HCT116 (cell line): ENCODE results near the gene TNFAIP3.

Experiments
- CEBPB ChIP-seq: IDR thresholded peaks from 2 replicates; pipeline ENCODE4 v1.6.1; 2012; ENCODE audit warnings: low read depth
- CTCF ChIP-seq, 3 experiments: fragments of 200-600 bp in 1 of 3; sonication (generic) in 1 of 3; IDR thresholded peaks in 2 of 3; conservative IDR thresholded peaks in 1 of 3; 2 replicates each; pipeline ENCODE4 v1.5.1; 2012 to 2017; ENCODE audit warnings: low read depth in 2 of 3, low read length in 2 of 3, antibody characterized with exemption in 1 of 3, borderline replicate concordance in 1 of 3, control low read depth in 1 of 3, mild to moderate bottlenecking in 1 of 3, mixed read lengths in 1 of 3, mixed run types in 1 of 3, moderate library complexity in 1 of 3; ENCODE audit not compliant: insufficient read depth in 1 of 3
- EZH2phosphoT487 ChIP-seq: fragments of 200-600 bp; IDR thresholded peaks from 2 replicates; pipeline ENCODE4 v1.6.1; 2018; ENCODE audit warnings: antibody characterized with exemption, borderline replicate concordance
- MAX ChIP-seq: IDR thresholded peaks from 2 replicates; pipeline ENCODE4 v1.6.1; 2012
- POLR2A ChIP-seq: IDR thresholded peaks from 2 replicates; pipeline ENCODE4 v1.7.0; 2011; ENCODE audit warnings: borderline replicate concordance; ENCODE audit not compliant: insufficient read depth, insufficient read length; ENCODE audit errors: extremely low read depth
- POLR2AphosphoS5 ChIP-seq: IDR thresholded peaks from 2 replicates; pipeline ENCODE4 v1.6.1; 2011; ENCODE audit warnings: mild to moderate bottlenecking, low read depth, low read length, moderate library complexity
- REST ChIP-seq: IDR thresholded peaks from 2 replicates; pipeline ENCODE4 v1.6.1; 2012; ENCODE audit warnings: low read depth
- SIN3A ChIP-seq: IDR thresholded peaks from 2 replicates; pipeline ENCODE4 v1.6.1; 2012; ENCODE audit warnings: low read depth

- TF ChIP-seq CEBPB, result no peak
- no peak for TF ChIP-seq CTCF (IDR thresholded peaks at IDR 0.05 in 2 of 3, conservative IDR thresholded peaks at IDR 0.05 in 1 of 3; ENCODE audit: borderline replicate concordance in 1 of 3, insufficient read depth in 1 of 3, low read depth in 2 of 3, low read length in 2 of 3)
- no peak for TF ChIP-seq POLR2A
- no peak for TF ChIP-seq EZH2phosphoT487
- TF ChIP-seq POLR2AphosphoS5, result no peak
- TF ChIP-seq MAX, result no peak
- no peak for TF ChIP-seq SIN3A
- TF ChIP-seq REST, result no peak
Observed at GRCh38 chr6:137848672-137849071, 18.4 kb upstream of the TNFAIP3 start.
